ENCODE results near the gene WNT3.
"Not testable (repeated sequence)": the region's sequence is repeated elsewhere in the genome, so short reads cannot be mapped to it uniquely, and the experiment has no call there.

Gene WNT3

GRCh38 chr17:46815474-46816353, 2.8 kb downstream of the WNT3 start:
- no peak for DNase-seq (ENCODE audit: low read depth in 2 of 3, low spot score in 1 of 3)

GRCh38 chr17:46814446-46814845, 4.0 kb downstream of the WNT3 start:
- DNase-seq (ENCODE audit: low read depth in 2 of 3, low spot score in 1 of 3): no peak

GRCh38 chr17:46813920-46814319, 4.6 kb downstream of the WNT3 start:
- no peak for DNase-seq (ENCODE audit: low read depth in 2 of 3, low spot score in 1 of 3)

- DNase-seq (ENCODE audit: low read depth in 2 of 3, low spot score in 1 of 3): no peak
Observed at GRCh38 chr17:46812624-46813318, 5.7 kb downstream of the WNT3 start.

DNA sequence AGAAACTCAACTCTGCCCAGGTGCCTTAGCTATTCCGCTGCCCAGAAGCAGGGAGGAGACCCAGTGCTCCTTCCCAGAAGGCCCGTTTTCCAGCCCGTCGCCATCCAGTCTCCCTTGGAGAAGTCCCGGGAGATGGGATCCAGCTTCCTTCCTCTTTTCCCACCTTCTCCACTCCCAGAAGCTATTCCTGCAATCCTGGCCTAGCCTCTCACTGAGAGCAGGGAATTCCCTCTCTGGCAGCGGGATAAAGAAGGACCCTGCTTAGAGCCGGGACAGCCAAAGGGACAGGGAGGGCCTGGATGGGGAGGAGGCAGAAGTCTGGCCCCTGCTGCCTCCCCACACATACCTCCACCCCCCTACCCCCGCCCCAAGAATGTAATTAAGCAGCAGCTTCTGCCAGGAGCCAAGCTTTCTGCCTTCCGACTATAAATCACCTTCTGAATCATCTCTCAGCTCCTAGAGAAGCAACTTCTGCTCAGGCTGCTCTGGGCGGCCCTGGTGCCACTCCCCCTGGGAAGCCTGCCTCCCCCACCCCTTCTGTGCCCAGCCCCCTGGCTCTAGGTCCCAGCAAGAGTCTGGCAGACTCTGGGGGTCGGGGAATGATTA, 6.4 kb downstream of the WNT3 start:
- DNase-seq (ENCODE audit: low read depth in 2 of 3, low spot score in 1 of 3): no peak

DNA sequence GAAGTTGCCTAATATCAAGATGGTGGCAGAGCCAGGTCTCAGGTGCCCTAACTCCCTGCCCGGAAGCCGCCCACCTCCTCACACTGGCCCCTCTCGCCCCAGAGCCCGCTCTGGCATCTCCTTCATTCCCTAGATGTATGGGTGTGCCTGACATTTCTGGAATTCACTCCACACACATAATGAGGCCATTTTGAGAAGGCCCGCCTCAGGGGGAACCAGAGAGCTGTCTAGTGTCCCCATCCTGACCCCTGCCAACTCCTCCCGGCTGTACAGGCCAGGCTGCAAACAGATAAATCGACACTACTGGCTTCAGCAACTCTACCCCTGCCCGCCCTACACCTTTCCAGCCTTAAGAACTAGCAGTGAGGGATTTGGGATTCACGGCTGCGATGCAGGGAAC, 7.7 kb downstream of the WNT3 start:
- no peak for DNase-seq (ENCODE audit: low read depth in 2 of 3, low spot score in 1 of 3)

DNA sequence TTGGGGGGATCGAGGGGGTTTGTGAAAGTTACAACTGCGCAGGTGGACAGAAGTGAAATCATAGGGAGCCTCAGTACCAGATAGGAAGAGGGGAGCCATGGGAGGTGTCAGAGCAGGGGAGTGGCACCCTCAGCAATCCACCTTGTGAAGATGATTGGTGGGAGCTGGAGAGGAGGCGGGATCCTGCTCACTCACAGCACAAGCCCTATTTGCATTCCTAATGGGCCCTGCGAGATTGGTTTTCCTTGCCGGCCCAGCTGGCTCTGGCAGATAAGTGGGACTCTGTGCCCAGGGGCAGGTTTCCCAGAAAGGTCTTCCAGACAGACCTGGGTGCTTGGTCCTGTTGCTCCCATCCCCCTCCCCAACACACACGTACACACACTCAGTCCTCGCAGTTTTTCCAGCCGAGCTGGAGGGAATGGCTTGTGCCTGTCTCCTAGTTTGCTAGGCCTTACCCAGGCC, 9.4 kb downstream of the WNT3 start:
- DNase-seq (ENCODE audit: low read depth in 2 of 3, low spot score in 1 of 3): no peak

- DNase-seq (ENCODE audit: low read depth in 2 of 3, low spot score in 1 of 3): no peak
Observed at GRCh38 chr17:46805771-46806170, 12.7 kb downstream of the WNT3 start.

DNA sequence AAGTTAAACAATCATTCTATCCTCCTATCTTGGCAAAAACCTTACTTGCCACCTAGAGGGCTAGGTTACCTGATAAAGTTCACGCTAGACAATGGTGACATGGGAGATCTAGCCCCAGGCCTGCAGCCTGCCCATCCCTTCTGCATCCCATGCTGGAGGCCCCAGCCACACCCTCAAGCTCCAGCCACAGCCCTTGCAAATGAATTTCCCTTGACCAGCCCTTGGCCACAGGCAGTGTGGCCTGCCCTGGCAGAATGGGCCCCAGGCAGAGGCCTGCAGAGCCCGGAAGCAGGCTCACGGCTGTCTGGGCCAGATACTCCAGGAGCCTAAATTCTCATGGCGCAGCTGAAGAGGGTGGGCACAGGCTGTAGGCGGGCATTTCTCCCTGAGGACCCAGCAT, 14.9 kb downstream of the WNT3 start:
- no peak for DNase-seq (ENCODE audit: low read depth in 2 of 3, low spot score in 1 of 3)

GRCh38 chr17:46802800-46803199, 15.7 kb downstream of the WNT3 start:
- DNase-seq (ENCODE audit: low read depth in 2 of 3, low spot score in 1 of 3): no peak

- DNase-seq (ENCODE audit: low read depth in 2 of 3, low spot score in 1 of 3): no peak
Observed at GRCh38 chr17:46800573-46800972, 17.9 kb downstream of the WNT3 start.

GRCh38 chr17:46796956-46797530, 21.4 kb downstream of the WNT3 start:
- DNase-seq (ENCODE audit: low read depth in 2 of 3, low spot score in 1 of 3): no peak

DNA sequence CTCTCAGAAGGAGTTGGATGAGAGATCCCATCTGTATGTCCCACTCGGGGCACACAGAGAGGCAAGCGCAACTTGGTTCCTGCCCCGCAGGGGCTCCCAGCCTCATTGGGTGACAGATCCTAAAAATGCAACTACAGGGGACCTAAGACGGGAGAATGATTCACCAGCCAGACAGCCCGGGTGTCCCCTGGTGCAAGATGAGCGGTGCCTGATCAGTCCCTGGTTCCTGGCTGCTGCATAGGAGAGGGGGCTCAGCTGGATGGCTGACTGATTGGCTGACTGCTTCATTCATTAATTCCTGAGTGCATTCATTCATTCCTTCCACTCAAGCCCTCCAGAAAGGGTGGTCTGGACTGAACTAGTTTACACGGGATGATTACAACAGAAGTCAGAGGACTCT, 22.0 kb downstream of the WNT3 start:
- no peak for DNase-seq (ENCODE audit: low read depth in 2 of 3, low spot score in 1 of 3)

- DNase-seq (ENCODE audit: low read depth in 2 of 3, low spot score in 1 of 3): no peak
Observed at GRCh38 chr17:46796084-46796483, 22.4 kb downstream of the WNT3 start.

DNA sequence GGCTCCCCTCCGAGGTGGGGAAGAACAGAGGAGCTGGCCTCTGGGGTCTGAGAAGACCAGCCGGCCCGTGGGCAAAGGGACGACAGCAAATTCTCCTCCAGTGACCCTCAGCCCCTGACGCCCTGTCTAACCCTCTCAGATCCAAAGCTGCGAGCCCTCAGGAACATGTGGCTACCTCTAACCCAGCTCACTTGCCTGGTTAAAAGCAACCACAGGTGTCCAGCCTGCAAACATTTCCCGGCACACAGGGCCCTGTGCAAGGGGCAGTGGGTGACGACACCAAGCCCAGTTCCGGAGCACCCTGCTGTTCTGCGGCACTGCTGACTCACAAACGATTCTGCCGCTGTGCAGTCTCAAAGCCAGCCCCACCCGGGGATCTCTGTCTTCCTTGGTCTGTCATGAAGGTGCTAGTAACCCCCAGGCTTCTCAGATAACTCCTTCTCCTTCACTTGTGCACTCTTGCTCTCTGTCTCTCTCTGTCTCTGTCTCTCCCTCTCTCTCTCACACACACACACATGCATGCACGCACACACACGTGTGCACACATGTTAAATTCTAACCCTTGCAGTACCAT, 23.0 kb downstream of the WNT3 start:
- DNase-seq (ENCODE audit: low read depth in 2 of 3, low spot score in 1 of 3): no peak

DNA sequence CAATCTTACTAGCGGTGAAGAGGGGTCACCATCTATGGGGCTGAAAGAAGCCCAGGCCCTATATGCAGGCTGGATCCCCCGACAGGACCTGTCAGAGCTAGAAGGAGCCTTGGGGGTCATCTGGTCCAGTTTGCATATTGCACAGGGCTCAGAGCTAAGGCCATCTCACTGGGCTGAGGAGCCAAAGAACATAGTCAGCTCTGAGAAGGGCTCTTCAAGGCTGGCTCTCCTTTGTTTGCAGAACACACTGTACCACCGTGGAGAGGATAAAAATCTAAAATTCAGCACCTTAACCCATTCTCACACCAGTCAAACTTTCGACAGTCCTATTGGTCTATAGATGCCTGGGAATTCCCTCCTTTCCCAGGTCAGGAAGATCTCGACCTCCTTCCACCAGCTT, 24.2 kb downstream of the WNT3 start:
- no peak for DNase-seq (ENCODE audit: low read depth in 2 of 3, low spot score in 1 of 3)

DNA sequence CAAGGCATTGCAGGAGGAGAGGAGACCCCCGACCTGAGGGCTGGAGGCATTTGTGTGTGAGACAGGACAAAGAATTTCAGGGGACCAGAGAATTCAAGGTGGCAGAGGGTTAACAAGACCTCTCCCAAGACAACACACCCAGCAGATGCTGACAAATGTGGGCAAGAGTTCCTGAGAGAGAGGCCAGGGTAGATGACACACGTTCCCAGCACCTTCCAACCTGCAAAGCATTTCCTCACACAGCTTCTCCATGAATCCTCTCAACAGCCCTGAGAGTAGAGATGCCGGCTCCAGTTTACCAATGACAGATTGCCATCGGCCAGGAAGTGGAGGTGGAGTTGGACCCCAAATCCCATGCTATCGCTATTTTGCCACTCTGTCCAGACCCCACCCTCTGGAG, 25.0 kb downstream of the WNT3 start:
- DNase-seq (ENCODE audit: low read depth in 2 of 3, low spot score in 1 of 3): no peak

- not testable (repeated sequence) for DNase-seq (ENCODE audit: low read depth in 2 of 3, low spot score in 1 of 3)
Observed at GRCh38 chr17:46793023-46793422, 25.5 kb downstream of the WNT3 start.

DNA sequence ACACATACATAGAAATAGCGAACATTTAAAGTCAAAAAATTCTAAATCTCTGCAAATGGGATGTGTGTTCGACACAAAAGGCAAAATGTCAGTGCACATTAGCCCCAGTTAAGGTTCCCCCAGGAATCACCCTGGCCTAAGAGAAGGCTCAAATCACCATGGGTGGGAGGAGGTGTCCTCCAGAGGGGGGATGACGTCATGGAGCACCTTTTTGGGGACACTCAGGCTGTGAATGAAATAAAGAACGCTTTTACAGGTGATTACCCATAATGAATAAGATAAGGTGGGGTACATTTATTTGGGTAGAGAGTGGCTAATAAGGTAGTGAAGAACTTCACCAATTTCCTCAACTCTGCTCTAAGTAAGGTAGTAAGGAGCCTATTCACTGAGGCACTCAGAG, 26.4 kb downstream of the WNT3 start:
- DNase-seq (ENCODE audit: low read depth in 2 of 3, low spot score in 1 of 3): no peak

GRCh38 chr17:46791531-46791930, 27.0 kb downstream of the WNT3 start:
- no peak for DNase-seq (ENCODE audit: low read depth in 2 of 3, low spot score in 1 of 3)

DNA sequence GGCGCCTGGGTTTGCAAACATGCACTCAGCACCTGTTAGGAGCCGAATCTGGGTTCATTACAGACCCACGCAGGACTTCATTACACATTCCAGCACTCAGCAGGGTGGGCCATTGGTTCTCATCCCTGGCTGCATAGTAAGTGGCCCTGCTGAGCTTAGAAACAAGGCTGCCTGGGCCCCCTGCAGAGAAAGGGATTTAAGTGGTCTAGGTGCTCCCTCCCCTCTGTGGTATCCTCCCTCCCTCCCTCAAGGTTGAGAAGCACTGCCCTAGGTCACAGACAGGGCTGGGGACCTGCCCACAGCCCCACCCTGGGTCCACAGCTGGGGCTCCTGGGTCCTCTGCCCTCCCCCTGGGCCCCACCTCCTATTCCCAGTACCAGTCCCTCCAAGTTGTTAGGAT, 28.3 kb downstream of the WNT3 start:
- DNase-seq (ENCODE audit: low read depth in 2 of 3, low spot score in 1 of 3): no peak
